WTC11 (cell line): ENCODE results near the gene BCL7A. TPM values are rescaled to one million over a fixed set of nuclear protein-coding genes. Genes with fewer than 3 reads are reported as not detected.
A peak's percentile ranks its signal among the peaks of the same experiment; 100 is the strongest.

ENCODE experiments used
- ATAC-seq: fragments of 200-7000 bp; cut with Tn5 transposase; 2 replicates; pipeline ENCODE4 v1.10.0; 2021; ENCODE audit warnings: mild to moderate bottlenecking, moderate library complexity
- CTCF ChIA-PET: fragments of 300-600 bp; sonication (Branson Sonifier 250); formaldehyde crosslinking; loops from one replicate; lab custom pipeline; 2021; ENCODE audit warnings: antibody characterized with exemption; lab: Charles Lee
- POLR2A ChIA-PET: fragments of 350-600 bp; sonication (Branson Sonifier 250); formaldehyde crosslinking; loops from one replicate; lab custom pipeline; 2021; ENCODE audit warnings: antibody characterized with exemption; lab: Charles Lee
- DNase-seq: peaks from one replicate; pipeline ENCODE4 v3.0.0; 2021; ENCODE audit warnings: low spot score
- H3K27ac Mint-ChIP-seq: 2 replicates; pipeline ENCODE4 v1.8.0; 2021; ENCODE audit warnings: mixed read lengths
- H3K27me3 Mint-ChIP-seq: 2 replicates; pipeline ENCODE4 v1.8.0; 2021; ENCODE audit warnings: low read depth, mild to moderate bottlenecking, moderate library complexity, mixed read lengths
- H3K36me3 Mint-ChIP-seq: 2 replicates; pipeline ENCODE4 v1.8.0; 2021; ENCODE audit warnings: mixed read lengths
- H3K4me1 Mint-ChIP-seq: 2 replicates; pipeline ENCODE4 v1.8.0; 2022; ENCODE audit warnings: mixed read lengths
- H3K4me3 Mint-ChIP-seq: 2 replicates; pipeline ENCODE4 v1.8.0; 2021; ENCODE audit warnings: mild to moderate bottlenecking, moderate library complexity, mixed read lengths
- H3K9me3 Mint-ChIP-seq: 2 replicates; pipeline ENCODE4 v1.8.0; 2021; ENCODE audit warnings: mixed read lengths
- AR ChIP-seq: fragments of 250-450 bp; sonication (Bioruptor Pico); IDR thresholded peaks from 2 replicates; pipeline ENCODE4 v1.9.0; 2021; ENCODE audit warnings: mild to moderate bottlenecking
- ATF1 ChIP-seq: sonication (generic); formaldehyde crosslinking; IDR thresholded peaks from 2 replicates; pipeline ENCODE4 v1.8.1; 2023; ENCODE audit warnings: mild to moderate bottlenecking, moderate library complexity, missing genetic modification reagents
- FOXJ3 ChIP-seq: sonication (generic); formaldehyde crosslinking; IDR thresholded peaks from 2 replicates; pipeline ENCODE4 v1.9.0; 2021; ENCODE audit warnings: missing genetic modification reagents, mild to moderate bottlenecking, borderline replicate concordance
- FOXK1 ChIP-seq: sonication (generic); formaldehyde crosslinking; IDR thresholded peaks from 2 replicates; pipeline ENCODE4 v1.8.0; 2022; ENCODE audit warnings: mild to moderate bottlenecking, moderate library complexity, missing genetic modification reagents
- IRF1 ChIP-seq: sonication (generic); formaldehyde crosslinking; IDR thresholded peaks from 2 replicates; pipeline ENCODE4 v1.8.0; 2023; ENCODE audit warnings: missing genetic modification reagents
- JAZF1 ChIP-seq: fragments of 250-450 bp; sonication (Bioruptor Pico); IDR thresholded peaks from 2 replicates; pipeline ENCODE4 v1.9.0; 2021; ENCODE audit warnings: moderate library complexity, mild to moderate bottlenecking, inconsistent platforms
- MLX ChIP-seq: sonication (generic); formaldehyde crosslinking; IDR thresholded peaks from 2 replicates; pipeline ENCODE4 v1.8.1; 2023; ENCODE audit warnings: mild to moderate bottlenecking, missing genetic modification reagents, moderate library complexity
- MXD4 ChIP-seq: fragments of 250-450 bp; sonication (Bioruptor Pico); IDR thresholded peaks from 2 replicates; pipeline ENCODE4 v1.8.0; 2021; ENCODE audit warnings: mild to moderate bottlenecking, moderate library complexity, borderline replicate concordance
- PRDM15 ChIP-seq: sonication (generic); formaldehyde crosslinking; IDR thresholded peaks from 2 replicates; pipeline ENCODE4 v1.8.0; 2022; ENCODE audit warnings: missing genetic modification reagents
- TP53 ChIP-seq: sonication (generic); formaldehyde crosslinking; IDR thresholded peaks from 2 replicates; pipeline ENCODE4 v1.8.1; 2023; ENCODE audit warnings: mild to moderate bottlenecking, missing genetic modification reagents
- USF1 ChIP-seq: sonication (generic); formaldehyde crosslinking; IDR thresholded peaks from 2 replicates; pipeline ENCODE4 v1.8.0; 2022; ENCODE audit warnings: mild to moderate bottlenecking, missing genetic modification reagents
- ZBTB43 ChIP-seq: sonication (generic); formaldehyde crosslinking; IDR thresholded peaks from 2 replicates; pipeline ENCODE4 v1.8.1; 2023; ENCODE audit warnings: mild to moderate bottlenecking, missing genetic modification reagents
- ZNF219 ChIP-seq: sonication (generic); formaldehyde crosslinking; IDR thresholded peaks from 2 replicates; pipeline ENCODE4 v1.8.0; 2023; ENCODE audit warnings: missing genetic modification reagents, mild to moderate bottlenecking, borderline replicate concordance
- ZNF263 ChIP-seq: sonication (generic); formaldehyde crosslinking; IDR thresholded peaks from 2 replicates; pipeline ENCODE4 v1.8.1; 2022; ENCODE audit warnings: low read depth, mild to moderate bottlenecking, moderate library complexity, missing genetic modification reagents
- ZSCAN18 ChIP-seq: fragments of 250-450 bp; sonication (Bioruptor Pico); IDR thresholded peaks from 2 replicates; pipeline ENCODE4 v2.1.2; 2022; ENCODE audit warnings: mild to moderate bottlenecking, moderate library complexity
- total RNA-seq: library from RNA; stranded (reverse); gene quantifications from 3 replicates; pipeline ENCODE4 v1.2.3, GENCODE V29; 2021

The BCL7A gene
- total RNA-seq, 1 experiment from 2014 or later = 19.7 TPM

- TF ChIP-seq AR = no peak
- no peak for TF ChIP-seq TP53 (CRISPR knock-in tag)
- no peak for TF ChIP-seq JAZF1 (CRISPR knock-in tag)
- TF ChIP-seq ATF1 (CRISPR knock-in tag) = no peak
- no peak for TF ChIP-seq IRF1 (CRISPR knock-in tag)
- TF ChIP-seq FOXK1 (CRISPR knock-in tag) = no peak
- no peak for TF ChIP-seq PRDM15 (CRISPR knock-in tag)
- TF ChIP-seq USF1 (CRISPR knock-in tag) = no peak
- TF ChIP-seq ZNF263 (CRISPR knock-in tag) = no peak
- TF ChIP-seq MLX = no peak
- no peak for TF ChIP-seq ZNF219 (CRISPR knock-in tag)
- TF ChIP-seq FOXJ3 (CRISPR knock-in tag) = no peak
- TF ChIP-seq, all 79 proteins: peak for 0
Measured at GRCh38 chr12:122079532-122080081, 57.9 kb downstream of the BCL7A start (continued).

- CTCF ChIA-PET = interaction anchor here (0.8 to 3.4 kb wide), 7 partner anchors 17 to 162 kb away, joined by 3 to 14 read pairs (median 10); partner anchors contain the start of gene CFAP251
- Mint-ChIP-seq H3K36me3 (peaks cover 7% of the 10 kb centered on the region), H3K4me1 (peaks cover 31% of the 10 kb centered on the region), H3K9me3 (no peaks in the 10 kb centered on the region), H3K27me3 (peaks cover 8% of the 10 kb centered on the region), H3K27ac (no peak overlapping the region), H3K4me3 (peak overlapping the region; percentile 87)
- DNase-seq (no peak), ATAC-seq (peak; percentile 15)
- POLR2A ChIA-PET = interaction anchor here (1.6 kb wide), 1 partner anchor 43 kb away, joined by 4 read pairs; no protein-coding TSS in a partner anchor
- TF ChIP-seq ZBTB43 (CRISPR knock-in tag) (no peak), AR (no peak), MXD4 (CRISPR knock-in tag) (no peak), ZSCAN18 (CRISPR knock-in tag) (no peak)
Measured at GRCh38 chr12:122080149-122081082, 58.7 kb downstream of the BCL7A start.
